K562 (cell line): ENCODE data around the gene IRX2. TPM values are rescaled to one million over a fixed set of nuclear protein-coding genes. Genes with fewer than 3 reads are reported as not detected.

Source experiments
- ATAC-seq: fragments of 200-7000 bp; cut with Tn5 transposase; 3 replicates; pipeline ENCODE4 v1.9.1; 2020; ENCODE audit warnings: moderate library complexity
- BruUV-seq: library from RNA; stranded (reverse); fragments of 400-500 nt; replicated peaks from 2 replicates; lab custom pipeline; 2021; lab: Mats Ljungman, UMichigan
- CTCF ChIA-PET: fragments of 300-600 bp; formaldehyde crosslinking; extraction: SDS; loops from one replicate; lab custom pipeline; 2021; ENCODE audit warnings: low intra/inter-chr PET ratio; lab: Yijun Ruan, JAX
- POLR2A ChIA-PET: fragments of 300-600, 350-650 bp; sonication (Branson Sonifier 250); formaldehyde crosslinking; extraction: SDS; loops from one replicate; lab custom pipeline; 2021; ENCODE audit warnings: antibody characterized with exemption, inconsistent platforms; lab: Yijun Ruan, JAX
- DNase-seq, 4 experiments: peaks; one replicate each; pipeline versions ENCODE4 v3.0.0 to v3.0.0-alpha.2; 2011 to 2018; ENCODE audit warnings: low spot score in 3 of 4, mixed read lengths in 3 of 4; ENCODE audit errors: extremely low read depth in 1 of 4
- FAIRE-seq: peaks from 2 replicates; lab custom pipeline; 2011; peaks lifted over from hg19 to GRCh38; lab: Jason Lieb, UNC
- H2AFZ ChIP-seq: 2 replicates; pipeline ENCODE4 v1.6.0; 2011; ENCODE audit warnings: low read depth, low read length, control low read depth, inconsistent platforms
- H3K27ac ChIP-seq: fragments of 200-600 bp; 3 replicates; pipeline ENCODE4 v1.8.0; 2011; ENCODE audit warnings: low read depth, mild to moderate bottlenecking, control low read depth, inconsistent platforms, low read length, moderate library complexity, mixed read lengths; ENCODE audit errors: extremely low read depth
- H3K27me3 ChIP-seq, 2 experiments: fragments of 300-600 bp in 1 of 2; 2 replicates in 1 of 2; 3 replicates in 1 of 2; pipeline versions ENCODE4 v1.6.0 to v1.8.0; 2011; ENCODE audit warnings: inconsistent platforms in 2 of 2, low read length in 2 of 2, mild to moderate bottlenecking in 1 of 2, mixed read lengths in 1 of 2, moderate library complexity in 1 of 2; ENCODE audit not compliant: control insufficient read depth in 2 of 2, insufficient read depth in 2 of 2
- H3K36me3 ChIP-seq: fragments of 300-600 bp; 3 replicates; pipeline ENCODE4 v1.8.0; 2011; ENCODE audit warnings: mild to moderate bottlenecking, low read length, inconsistent platforms; ENCODE audit not compliant: control insufficient read depth, insufficient read depth
- H3K4me1 ChIP-seq, 2 experiments: fragments of 200-600 bp in 1 of 2; replicated peaks in 1 of 2; 2 replicates in 1 of 2; 3 replicates in 1 of 2; pipeline versions ENCODE4 v1.5.1 to v1.8.0; 2011; ENCODE audit warnings: inconsistent platforms in 2 of 2, low read length in 2 of 2, mild to moderate bottlenecking in 1 of 2, mixed read lengths in 1 of 2, moderate library complexity in 1 of 2; ENCODE audit not compliant: control insufficient read depth in 2 of 2, insufficient read depth in 2 of 2
- H3K4me2 ChIP-seq: 2 replicates; pipeline ENCODE4 v1.6.1; 2011; ENCODE audit warnings: low read length, control low read depth, inconsistent platforms, mixed read lengths; ENCODE audit not compliant: insufficient read depth
- H3K4me3 ChIP-seq: fragments of 200-600 bp; sonication (generic), shearing (Covaris generic); 2 replicates; pipeline ENCODE4 v1.5.1; 2016; ENCODE audit warnings: control low read depth, inconsistent platforms
- H3K79me2 ChIP-seq: fragments of 200-600 bp; 3 replicates; pipeline ENCODE4 v1.8.0; 2011; ENCODE audit warnings: low read length, inconsistent platforms; ENCODE audit not compliant: control insufficient read depth, insufficient read depth
- H3K9ac ChIP-seq, 2 experiments: 2 replicates each; pipeline versions ENCODE4 v1.6.0 to v1.6.1; 2011; ENCODE audit warnings: low read depth in 2 of 2, low read length in 2 of 2, control low read depth in 1 of 2, inconsistent platforms in 1 of 2, mild to moderate bottlenecking in 1 of 2, mixed read lengths in 1 of 2; ENCODE audit not compliant: insufficient read depth in 1 of 2
- H3K9me1 ChIP-seq: one replicate; pipeline ENCODE4 v1.6.0; 2011; ENCODE audit warnings: inconsistent platforms, mild to moderate bottlenecking, low read length, moderate library complexity; ENCODE audit not compliant: control insufficient read depth, insufficient read depth
- H3K9me3 ChIP-seq: replicated peaks from 2 replicates; pipeline ENCODE4 v1.5.1; 2011; ENCODE audit warnings: low read depth, low read length, inconsistent platforms; ENCODE audit not compliant: control insufficient read depth, insufficient read depth
- H4K20me1 ChIP-seq: replicated peaks from 2 replicates; pipeline ENCODE4 v1.6.1; 2011; ENCODE audit warnings: low read length, inconsistent platforms, mixed read lengths; ENCODE audit not compliant: control insufficient read depth, insufficient read depth
- TEAD2 ChIP-seq: fragments of 450-650 bp; IDR thresholded peaks from 2 replicates; pipeline ENCODE4 v1.6.1; 2016; ENCODE audit warnings: missing genetic modification characterization, control low read depth, missing compliant biosample characterization
- ZNF277 ChIP-seq: fragments of 250-450 bp; sonication (Bioruptor Pico); IDR thresholded peaks from 2 replicates; pipeline ENCODE4 v1.8.0; 2022; ENCODE audit warnings: inconsistent platforms, mild to moderate bottlenecking, moderate library complexity, borderline replicate concordance
- ZNF668 ChIP-seq: fragments of 250-450 bp; sonication (Bioruptor Pico); IDR thresholded peaks from 2 replicates; pipeline ENCODE4 v1.8.0; 2022; ENCODE audit warnings: mild to moderate bottlenecking, inconsistent platforms
- WGBS: fragments of 100-300 bp; shearing (Covaris generic); methylation state at CpG from one replicate; pipeline ENCODE4 v1.1.6; 2016; ENCODE audit warnings: low coverage, mixed read lengths; ENCODE audit not compliant: insufficient coverage; ENCODE audit errors: missing lambda C conversion rate; 5-methylcytosine and 5-hydroxymethylcytosine counted together
- in situ Hi-C: fragments of 300-500 bp; cut with MboI; formaldehyde crosslinking; loops from 4 replicates; pipeline ENCODE4 v1.15.0; 2018; ENCODE audit warnings: inconsistent platforms, mixed read lengths
- intact Hi-C: fragments of 100-400 bp; cut with micrococcal nuclease; formaldehyde crosslinking; loops from 2 replicates; pipeline ENCODE4 v1.14.2; 2022
- polyA plus RNA-seq, 8 experiments: library from polyadenylated mRNA; depleted of rRNA in 4 of 8; stranded (reverse) in 5 of 8; unstranded in 3 of 8; fragments of >200 nt; fragmentation: Nextera tagmentation in 2 of 8; fragmentation: Illumina TruSeq in 1 of 8; extraction: Ambion mirVana in 2 of 8; extraction: Trizol in 1 of 8; gene quantifications; 2 replicates each; pipeline versions ENCODE4 v1.2.1 to v1.2.3, GENCODE V29; 2011 to 2014; ENCODE audit warnings: inconsistent platforms in 1 of 8, missing spikeins in 1 of 8
- total RNA-seq, 7 experiments: library from RNA; depleted of rRNA in 6 of 7; stranded (reverse); fragments of >200 nt in 6 of 7; fragmentation: Illumina TruSeq in 2 of 7; extraction: Trizol in 2 of 7; gene quantifications; 2 replicates each; pipeline versions ENCODE4 v1.2.1 to v1.2.3, GENCODE V29; 2011 to 2021; ENCODE audit warnings: low replicate concordance in 1 of 7

Gene IRX2
- total and polyA plus RNA-seq, 9 of the 15 experiments (the other 6 are each of a cell fraction or from before 2014, with no cell fraction given) = 0.13 TPM; not detected in 8

DNA sequence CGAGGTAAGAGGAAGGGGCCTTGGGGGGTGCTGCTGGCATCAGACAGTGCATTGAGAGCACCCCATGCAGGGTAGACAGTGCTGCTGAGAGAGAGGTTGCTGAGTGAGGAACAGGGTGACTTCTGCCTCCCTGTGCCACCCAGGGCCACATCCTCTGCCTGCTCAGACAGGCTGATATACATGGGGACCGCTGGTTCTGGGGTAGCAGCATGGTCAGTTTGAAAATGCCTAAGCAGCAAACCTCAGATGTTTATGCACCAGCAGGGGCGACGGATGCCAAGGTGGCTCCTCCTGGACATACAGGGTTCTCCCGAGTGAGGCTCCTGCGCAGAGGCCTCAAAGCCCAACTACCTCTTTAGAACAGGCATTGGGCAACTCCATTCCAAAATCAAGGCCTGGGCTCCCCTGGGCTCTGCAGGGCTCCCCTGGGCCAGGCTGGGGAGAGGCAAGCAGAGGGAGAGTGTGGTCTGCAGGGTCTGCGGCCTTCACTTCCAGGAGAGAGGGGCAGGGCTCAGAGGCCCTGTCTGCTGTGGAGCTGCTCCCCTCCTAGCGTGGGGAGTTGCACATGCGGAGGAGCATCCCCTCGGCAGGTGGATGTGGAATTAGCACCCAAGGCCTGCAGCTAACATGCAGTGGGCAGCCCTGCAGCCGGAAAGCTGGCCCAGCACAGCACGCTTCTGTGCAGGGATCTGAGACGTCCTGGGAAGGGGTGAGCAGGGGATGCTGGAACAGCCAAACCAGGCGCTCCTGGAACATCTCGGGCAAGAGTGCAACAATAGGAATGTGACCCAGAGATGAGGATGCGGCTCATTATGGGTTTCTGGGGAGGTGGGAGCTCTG lies 46.5 kb downstream of the IRX2 start:
- in situ Hi-C loops = no loop called here
- BruUV-seq = no TSS peak
- no peaks in the 10 kb centered on the region for H3K36me3 ChIP-seq
- peaks cover 16 to 70% of the 10 kb centered on the region in 2 experiments for H3K27me3 ChIP-seq
- no peaks in the 10 kb centered on the region for H3K9me1 ChIP-seq
- H2AFZ ChIP-seq = no peak overlapping the region
- intact Hi-C loops = no loop called here
- H3K9me3 ChIP-seq = no peaks in the 10 kb centered on the region
- WGBS = 1% methylated on average over 16 of the region's 16 CpGs
- H3K9ac ChIP-seq = no peak overlapping the region
- DNase-seq (no peak), ATAC-seq (no peak), FAIRE-seq (no peak)
- no peaks in the 10 kb centered on the region for H3K79me2 ChIP-seq
- no peak overlapping the region for H3K27ac ChIP-seq
- ChIA-PET CTCF (no interaction called here), POLR2A (interaction anchor here (1.1 kb wide), 1 partner anchor 13 kb away, joined by 3 read pairs; no protein-coding TSS in a partner anchor)
- no peak overlapping the region for H3K4me2 ChIP-seq
- H3K4me3 ChIP-seq = no peak overlapping the region
- TF ChIP-seq TEAD2 (tag) (no peak), ZNF277 (CRISPR knock-in tag) (no peak), ZNF668 (CRISPR knock-in tag) (no peak)
- peaks cover 5% of the 10 kb centered on the region; the same call in 1 of the 2 replicates for H4K20me1 ChIP-seq
- H3K4me1 ChIP-seq = no peaks in the 10 kb centered on the region
